H9 (cell line): ENCODE data around the gene GET4. TPM values are rescaled to one million over a fixed set of nuclear protein-coding genes. Genes with fewer than 3 reads are reported as not detected.

ENCODE experiments used
- DNase-seq: peaks from one replicate; pipeline ENCODE4 v3.0.0-alpha.2; 2017
- H2AFZ ChIP-seq: one replicate; pipeline ENCODE4 v1.6.1; 2013; ENCODE audit warnings: mild to moderate bottlenecking, low read length, control low read depth, moderate library complexity
- H2AK5ac ChIP-seq: 2 replicates; pipeline ENCODE4 v1.6.1; 2013; ENCODE audit warnings: low read length, control low read depth, mixed read lengths; ENCODE audit not compliant: insufficient read length
- H2BK120ac ChIP-seq: one replicate; pipeline ENCODE4 v1.6.1; 2013; ENCODE audit warnings: low read depth, mild to moderate bottlenecking, low read length, control low read depth, inconsistent platforms; ENCODE audit not compliant: poor library complexity, severe bottlenecking
- H2BK12ac ChIP-seq: 2 replicates; pipeline ENCODE4 v1.6.1; 2013; ENCODE audit warnings: low read length, control low read depth, mixed read lengths, low read depth; ENCODE audit not compliant: insufficient read length
- H2BK15ac ChIP-seq: 2 replicates; pipeline ENCODE4 v1.6.1; 2013; ENCODE audit warnings: low read depth, low read length, control low read depth
- H2BK20ac ChIP-seq: one replicate; pipeline ENCODE4 v1.6.1; 2013; ENCODE audit warnings: low read depth, mild to moderate bottlenecking, low read length, control low read depth, inconsistent platforms; ENCODE audit not compliant: poor library complexity, severe bottlenecking
- H2BK5ac ChIP-seq: 2 replicates; pipeline ENCODE4 v1.6.1; 2013; ENCODE audit warnings: low read length, control low read depth, mixed read lengths; ENCODE audit not compliant: insufficient read length
- H3K14ac ChIP-seq: 2 replicates; pipeline ENCODE4 v1.6.1; 2013; ENCODE audit warnings: low read length, control low read depth; ENCODE audit not compliant: insufficient read depth
- H3K18ac ChIP-seq: 2 replicates; pipeline ENCODE4 v1.6.1; 2013; ENCODE audit warnings: low read depth, mild to moderate bottlenecking, mixed read lengths, low read length, control low read depth; ENCODE audit not compliant: insufficient read length
- H3K23ac ChIP-seq: 2 replicates; pipeline ENCODE4 v1.6.1; 2013; ENCODE audit warnings: low read length, control low read depth, mixed read lengths, low read depth; ENCODE audit not compliant: insufficient read length
- H3K23me2 ChIP-seq: 2 replicates; pipeline ENCODE4 v1.6.1; 2013; ENCODE audit warnings: low read depth, mild to moderate bottlenecking, mixed read lengths, low read length, control low read depth; ENCODE audit not compliant: insufficient read length, poor library complexity, severe bottlenecking
- H3K27ac ChIP-seq: 2 replicates; pipeline ENCODE4 v1.5.1; 2013; ENCODE audit warnings: low read length, control low read depth, mixed read lengths, low read depth; ENCODE audit not compliant: insufficient read length
- H3K27me3 ChIP-seq: 2 replicates; pipeline ENCODE4 v1.6.1; 2013; ENCODE audit warnings: low read length, control low read depth, inconsistent platforms; ENCODE audit not compliant: insufficient read depth
- H3K4ac ChIP-seq: 2 replicates; pipeline ENCODE4 v1.6.1; 2013; ENCODE audit warnings: low read depth, mild to moderate bottlenecking, control low read depth, inconsistent platforms, low read length, moderate library complexity
- H3K4me1 ChIP-seq: 2 replicates; pipeline ENCODE4 v1.6.1; 2013; ENCODE audit warnings: low read length, control low read depth, inconsistent platforms; ENCODE audit not compliant: insufficient read depth
- H3K4me2 ChIP-seq: 2 replicates; pipeline ENCODE4 v1.6.1; 2013; ENCODE audit warnings: low read length, control low read depth, mixed read lengths; ENCODE audit not compliant: insufficient read length, insufficient read depth
- H3K56ac ChIP-seq: 2 replicates; pipeline ENCODE4 v1.6.1; 2013; ENCODE audit warnings: low read depth, mild to moderate bottlenecking, mixed read lengths, low read length, control low read depth; ENCODE audit not compliant: insufficient read length
- H3K79me1 ChIP-seq: 2 replicates; pipeline ENCODE4 v1.6.1; 2013; ENCODE audit warnings: low read depth, mild to moderate bottlenecking, moderate library complexity, low read length, control low read depth, inconsistent platforms; ENCODE audit not compliant: insufficient read depth, poor library complexity, severe bottlenecking
- H3K79me2 ChIP-seq: 2 replicates; pipeline ENCODE4 v1.6.1; 2013; ENCODE audit warnings: low read length, control low read depth, inconsistent platforms; ENCODE audit not compliant: insufficient read depth
- H3K9ac ChIP-seq: 2 replicates; pipeline ENCODE4 v1.6.1; 2013; ENCODE audit warnings: low read length, control low read depth, mixed read lengths; ENCODE audit not compliant: insufficient read length; ENCODE audit errors: extremely low read depth
- H3K9me3 ChIP-seq: one replicate; pipeline ENCODE4 v1.6.1; 2013; ENCODE audit warnings: low read depth, low read length, inconsistent platforms; ENCODE audit not compliant: control insufficient read depth
- H3T11ph ChIP-seq: one replicate; pipeline ENCODE4 v1.6.1; 2013; ENCODE audit warnings: mild to moderate bottlenecking, low read length, control low read depth, inconsistent platforms
- H4K20me1 ChIP-seq: one replicate; pipeline ENCODE4 v1.6.1; 2013; ENCODE audit not compliant: control insufficient read depth, insufficient read length, insufficient read depth
- H4K5ac ChIP-seq: 2 replicates; pipeline ENCODE4 v1.6.1; 2013; ENCODE audit warnings: low read depth, mild to moderate bottlenecking, mixed read lengths, low read length, control low read depth; ENCODE audit not compliant: insufficient read length
- H4K8ac ChIP-seq: replicated peaks from 2 replicates; pipeline ENCODE4 v1.6.1; 2013; ENCODE audit warnings: low read length, control low read depth, mixed read lengths, low read depth; ENCODE audit not compliant: insufficient read length
- H4K91ac ChIP-seq: 2 replicates; pipeline ENCODE4 v1.6.1; 2013; ENCODE audit warnings: low read depth, mild to moderate bottlenecking, moderate library complexity, mixed read lengths, low read length, control low read depth; ENCODE audit not compliant: insufficient read length
- H3K27ac Mint-ChIP-seq, 3 experiments: 2 replicates in 2 of 3; 3 replicates in 1 of 3; pipeline ENCODE4 v1.8.0; 2020 to 2021; ENCODE audit warnings: mixed read lengths in 3 of 3, mild to moderate bottlenecking in 1 of 3, moderate library complexity in 1 of 3
- H3K27me3 Mint-ChIP-seq: 2 replicates; pipeline ENCODE4 v1.8.0; 2021; ENCODE audit warnings: low read depth, mild to moderate bottlenecking, moderate library complexity, mixed read lengths
- H3K36me3 Mint-ChIP-seq, 3 experiments: 2 replicates in 2 of 3; 3 replicates in 1 of 3; pipeline ENCODE4 v1.8.0; 2020 to 2021; ENCODE audit warnings: low read depth in 3 of 3, mixed read lengths in 3 of 3; ENCODE audit not compliant: insufficient read depth in 1 of 3
- H3K4me1 Mint-ChIP-seq, 2 experiments: 2 replicates each; pipeline ENCODE4 v1.8.0; 2020; ENCODE audit warnings: mixed read lengths in 2 of 2
- H3K4me3 Mint-ChIP-seq, 2 experiments: 2 replicates in 1 of 2; 3 replicates in 1 of 2; pipeline ENCODE4 v1.8.0; 2020 to 2021; ENCODE audit warnings: mild to moderate bottlenecking in 2 of 2, mixed read lengths in 2 of 2, moderate library complexity in 1 of 2
- H3K9me3 Mint-ChIP-seq, 2 experiments: 2 replicates in 1 of 2; 3 replicates in 1 of 2; pipeline ENCODE4 v1.8.0; 2020; ENCODE audit warnings: mild to moderate bottlenecking in 2 of 2, mixed read lengths in 2 of 2, moderate library complexity in 1 of 2
- WGBS: extraction: QIAGEN DNeasy Blood & Tissue Kit; methylation state at CpG from one replicate; pipeline ENCODE4 v1.1.7; 2013; ENCODE audit warnings: missing lambda C conversion rate, low lambda C conversion rate, mixed read lengths; ENCODE audit not compliant: insufficient read length; ENCODE audit errors: extremely low coverage; 5-methylcytosine and 5-hydroxymethylcytosine counted together
- total RNA-seq: library from RNA; stranded (reverse); gene quantifications from 2 replicates; pipeline ENCODE4 v1.2.1, GENCODE V29; 2021
- TF ChIP-seq, protein P1 (sequence below): fragments of 200-600 bp; sonication (generic); conservative IDR thresholded peaks from 3 replicates; pipeline ENCODE4 v1.8.0; 2021; ENCODE audit warnings: antibody characterized with exemption, mild to moderate bottlenecking

GET4 gene
- total RNA-seq, 1 experiment from 2014 or later = 70.2 TPM

DNA sequence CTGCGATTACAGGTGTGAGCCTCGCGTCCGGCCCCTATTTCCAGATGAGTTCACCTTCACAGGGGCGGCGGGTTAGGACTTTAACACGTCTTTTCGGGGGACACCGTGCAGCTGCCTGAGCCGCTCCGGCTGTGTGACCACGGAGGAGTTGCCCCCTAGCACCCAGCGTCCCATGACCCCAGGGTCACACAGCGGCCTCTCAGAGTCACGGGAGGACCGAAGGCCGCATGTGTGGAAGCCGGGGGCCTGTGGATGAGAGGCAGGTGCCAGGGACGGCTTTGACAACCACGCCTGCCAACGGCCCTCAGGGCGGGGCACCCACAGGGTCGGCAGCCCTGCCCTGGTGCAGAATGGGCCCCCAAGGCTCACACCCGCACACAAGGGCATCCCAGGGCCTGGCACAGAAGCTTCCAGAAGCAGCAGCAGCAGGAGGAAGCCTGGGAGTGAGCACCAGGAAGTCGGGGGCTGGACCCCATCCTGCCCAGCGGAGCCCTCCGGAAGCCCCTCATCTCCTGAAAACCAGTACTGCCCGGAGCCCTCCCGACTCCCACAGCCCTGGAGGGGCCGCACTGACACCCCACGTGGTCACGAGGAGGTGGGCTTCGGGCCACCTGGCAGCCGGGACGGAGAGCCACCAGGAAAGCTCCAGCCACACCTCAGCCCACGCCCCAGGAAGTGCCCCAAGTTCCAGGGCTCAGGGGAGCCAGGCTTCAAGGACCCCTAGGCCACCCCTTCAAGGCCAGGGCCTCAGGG, 45.4 kb downstream of the GET4 start:
- DNase-seq = no peak

More for the DNA sequence above, 45.4 kb downstream of the GET4 start:
- Mint-ChIP-seq H3K27me3 (no peaks in the 10 kb centered on the region; the same call in 1 of the 2 replicates), H3K36me3 (no peaks in the 10 kb centered on the region), H3K4me1 (peaks cover 4 to 6% of the 10 kb centered on the region in 2 experiments; a peak in 3 of 4 replicates), H3K27ac (no peak overlapping the region), H3K4me3 (no peak overlapping the region), H3K9me3 (no peaks in the 10 kb centered on the region; a peak in 1 of 5 replicates)
- no peak overlapping the region for H4K91ac ChIP-seq
- H2AFZ ChIP-seq = no peak overlapping the region
- H3K79me2 ChIP-seq = no peaks in the 10 kb centered on the region
- no peak overlapping the region for H2BK12ac ChIP-seq
- H2BK5ac ChIP-seq = no peak overlapping the region
- no peak overlapping the region for H3K14ac ChIP-seq
- no peak overlapping the region for H2BK120ac ChIP-seq
- no CpG with 5 or more reads among the region's 36 CpGs for WGBS
- H3K79me1 ChIP-seq = no peaks in the 10 kb centered on the region
- no peaks in the 10 kb centered on the region for H3K23me2 ChIP-seq
- H3K4ac ChIP-seq = no peak overlapping the region
- H3K9me3 ChIP-seq = no peaks in the 10 kb centered on the region
- no peaks in the 10 kb centered on the region for H3K4me1 ChIP-seq
- no peak overlapping the region for H3K27ac ChIP-seq
- H3K23ac ChIP-seq = no peak overlapping the region
- H4K20me1 ChIP-seq = no peaks in the 10 kb centered on the region
- no peak overlapping the region for H3T11ph ChIP-seq
- H2BK20ac ChIP-seq = no peak overlapping the region
- TF ChIP-seq, protein P1, sequence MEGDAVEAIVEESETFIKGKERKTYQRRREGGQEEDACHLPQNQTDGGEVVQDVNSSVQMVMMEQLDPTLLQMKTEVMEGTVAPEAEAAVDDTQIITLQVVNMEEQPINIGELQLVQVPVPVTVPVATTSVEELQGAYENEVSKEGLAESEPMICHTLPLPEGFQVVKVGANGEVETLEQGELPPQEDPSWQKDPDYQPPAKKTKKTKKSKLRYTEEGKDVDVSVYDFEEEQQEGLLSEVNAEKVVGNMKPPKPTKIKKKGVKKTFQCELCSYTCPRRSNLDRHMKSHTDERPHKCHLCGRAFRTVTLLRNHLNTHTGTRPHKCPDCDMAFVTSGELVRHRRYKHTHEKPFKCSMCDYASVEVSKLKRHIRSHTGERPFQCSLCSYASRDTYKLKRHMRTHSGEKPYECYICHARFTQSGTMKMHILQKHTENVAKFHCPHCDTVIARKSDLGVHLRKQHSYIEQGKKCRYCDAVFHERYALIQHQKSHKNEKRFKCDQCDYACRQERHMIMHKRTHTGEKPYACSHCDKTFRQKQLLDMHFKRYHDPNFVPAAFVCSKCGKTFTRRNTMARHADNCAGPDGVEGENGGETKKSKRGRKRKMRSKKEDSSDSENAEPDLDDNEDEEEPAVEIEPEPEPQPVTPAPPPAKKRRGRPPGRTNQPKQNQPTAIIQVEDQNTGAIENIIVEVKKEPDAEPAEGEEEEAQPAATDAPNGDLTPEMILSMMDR = no peak
- H3K4me2 ChIP-seq = no peak overlapping the region
- H2BK15ac ChIP-seq = no peak overlapping the region
- H3K18ac ChIP-seq = no peak overlapping the region
- no peak overlapping the region for H2AK5ac ChIP-seq
- no peak overlapping the region for H4K5ac ChIP-seq
- no peak overlapping the region for H3K9ac ChIP-seq
- no peak overlapping the region for H4K8ac ChIP-seq
- H3K27me3 ChIP-seq = no peaks in the 10 kb centered on the region
- H3K56ac ChIP-seq = no peak overlapping the region
